Ascending aorta (tissue), 2 donors: ENCODE measurements around the gene SCML1. TPM values are rescaled to one million over a fixed set of nuclear protein-coding genes. Genes with fewer than 3 reads are reported as not detected.

Experiments used
- DNase-seq, 2 donors: peaks; one replicate each; pipeline ENCODE4 v3.0.0-alpha.2; 2019; ENCODE audit warnings: low spot score in 2 of 2
- H3K27ac ChIP-seq, 2 donors: fragments of 200-600 bp; sonication (generic); one replicate each; pipeline ENCODE4 v1.5.1; 2016 to 2017; ENCODE audit warnings: mild to moderate bottlenecking in 1 of 2
- H3K27me3 ChIP-seq: fragments of 200-600 bp; sonication (generic); one replicate; pipeline ENCODE4 v1.5.1; 2017
- H3K36me3 ChIP-seq, 2 donors: fragments of 200-600 bp; sonication (generic); one replicate each; pipeline ENCODE4 v1.5.1; 2016
- H3K4me1 ChIP-seq, 2 donors: fragments of 200-600 bp; sonication (generic); one replicate each; pipeline ENCODE4 v1.5.1; 2016 to 2017; ENCODE audit warnings: mild to moderate bottlenecking in 1 of 2
- H3K4me3 ChIP-seq, 2 donors: fragments of 200-600 bp; sonication (generic); one replicate each; pipeline ENCODE4 v1.5.1; 2016 to 2017; ENCODE audit warnings: mild to moderate bottlenecking in 1 of 2
- H3K9me3 ChIP-seq, 2 donors: fragments of 200-600 bp; sonication (generic); one replicate each; pipeline ENCODE4 v1.5.1; 2016
- CTCF ChIP-seq, 3 experiments: fragments of 200-600 bp in 2 of 3; fragments of 450-650 bp in 1 of 3; sonication (generic) in 2 of 3; IDR thresholded peaks; one replicate each; pipeline ENCODE4 v1.5.1; 2016 to 2019; ENCODE audit warnings: antibody characterized with exemption in 3 of 3, mild to moderate bottlenecking in 1 of 3, moderate library complexity in 1 of 3
- intact Hi-C: fragments of 100-400 bp; cut with DNase I; formaldehyde crosslinking; loops from one replicate; pipeline ENCODE4 v1.15.1; 2023
- total RNA-seq: library from RNA; depleted of rRNA; stranded (reverse); fragments of >200 nt; gene quantifications from one replicate; pipeline ENCODE4 v1.1.0, GENCODE V29; 2016

Gene SCML1
- total RNA-seq, 1 donor from 2014 or later, result 5.7 TPM

- TF ChIP-seq CTCF (IDR thresholded peaks at IDR 0.05), result no peak
- intact Hi-C loops, result no loop called here
- H3K27me3 ChIP-seq, result no peaks in the 10 kb centered on the region
- no peak overlapping the region for H3K27ac ChIP-seq
- no peak for DNase-seq
- no peaks in the 10 kb centered on the region for H3K4me1 ChIP-seq
- H3K36me3 ChIP-seq, result no peaks in the 10 kb centered on the region
- no peak overlapping the region for H3K4me3 ChIP-seq
- no peaks in the 10 kb centered on the region for H3K9me3 ChIP-seq
These were observed 24.0 kb upstream of the SCML1 start for GRCh38 chrX:17713288-17713687.

GRCh38 chrX:17718649-17719165, 18.6 kb upstream of the SCML1 start:
- Histone ChIP-seq H3K27me3 (no peaks in the 10 kb centered on the region), H3K4me1 (no peaks in the 10 kb centered on the region), H3K9me3 (no peaks in the 10 kb centered on the region), H3K4me3 (no peak overlapping the region), H3K27ac (no peak overlapping the region), H3K36me3 (no peaks in the 10 kb centered on the region)
- no peak for TF ChIP-seq CTCF (IDR thresholded peaks at IDR 0.05)
- no peak for DNase-seq
- intact Hi-C loops, result no loop called here

- DNase-seq, result no peak
- Histone ChIP-seq H3K4me1 (no peaks in the 10 kb centered on the region), H3K9me3 (no peaks in the 10 kb centered on the region), H3K4me3 (no peak overlapping the region), H3K27me3 (no peaks in the 10 kb centered on the region), H3K27ac (no peak overlapping the region), H3K36me3 (no peaks in the 10 kb centered on the region)
- intact Hi-C loops, result no loop called here
- no peak for TF ChIP-seq CTCF (IDR thresholded peaks at IDR 0.05)
These were observed 17.6 kb upstream of the SCML1 start for GRCh38 chrX:17719711-17720110.

- Histone ChIP-seq H3K9me3 (no peaks in the 10 kb centered on the region), H3K27me3 (no peaks in the 10 kb centered on the region), H3K4me3 (no peak overlapping the region), H3K27ac (no peak overlapping the region), H3K4me1 (no peaks in the 10 kb centered on the region), H3K36me3 (peaks cover 0 to 3% of the 10 kb centered on the region in 2 donors)
- no peak for TF ChIP-seq CTCF (IDR thresholded peaks at IDR 0.05)
- intact Hi-C loops, result no loop called here
- DNase-seq, result no peak
These were observed 15.6 kb upstream of the SCML1 start for GRCh38 chrX:17721715-17722114.

GRCh38 chrX:17725181-17725580, 12.1 kb upstream of the SCML1 start:
- no peak overlapping the region for H3K4me3 ChIP-seq
- peaks cover 0 to 10% of the 10 kb centered on the region in 2 donors for H3K36me3 ChIP-seq
- H3K27me3 ChIP-seq, result no peaks in the 10 kb centered on the region
- H3K27ac ChIP-seq, result no peak overlapping the region
- DNase-seq, result no peak
- TF ChIP-seq CTCF (IDR thresholded peaks at IDR 0.05), result no peak
- H3K9me3 ChIP-seq, result no peaks in the 10 kb centered on the region
- intact Hi-C loops, result no loop called here
- H3K4me1 ChIP-seq, result no peaks in the 10 kb centered on the region
